HG02943 (cell line): ENCODE measurements around the gene CRYBG1.

Source experiments
- ATAC-seq: cut with Tn5 transposase; IDR thresholded peaks from one replicate; pipeline ENCODE4 v1.9.1; 2021; ENCODE audit warnings: mild to moderate bottlenecking, low read depth, moderate library complexity; ENCODE audit not compliant: unreplicated experiment

The CRYBG1 gene

DNA sequence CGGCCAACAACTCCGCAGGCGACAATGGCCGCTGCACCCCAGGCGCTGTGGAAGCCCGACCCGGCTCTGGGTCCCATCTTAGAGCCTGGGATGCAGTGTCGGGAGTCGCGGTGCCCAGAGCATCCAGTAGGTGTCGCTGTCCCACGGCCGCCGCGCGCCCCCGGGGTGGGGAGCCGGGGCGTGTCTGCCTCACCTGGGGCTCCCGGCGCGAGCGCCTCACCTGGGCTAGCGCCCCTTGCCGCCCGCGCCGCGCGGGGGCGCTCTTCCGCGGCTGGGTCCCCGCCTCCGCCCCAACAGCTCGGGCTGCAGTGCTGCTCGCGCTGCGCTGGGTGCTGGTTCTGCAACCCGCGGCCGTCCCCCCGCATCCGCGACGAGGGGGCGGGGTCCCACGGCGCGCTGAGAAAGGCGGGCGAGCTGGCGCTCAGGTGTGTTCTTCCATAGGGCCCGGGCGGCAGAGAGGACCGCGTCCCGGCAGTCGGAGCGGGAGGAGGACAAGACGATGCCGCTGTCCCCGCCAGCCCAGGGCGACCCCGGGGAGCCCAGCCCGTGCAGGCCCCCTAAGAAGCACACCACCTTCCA lies at the start of gene CRYBG1:
TSS of gene CRYBG1 (plus strand) at position 308 of the 579 bp plus-strand sequence. CDS start at position 500, 192 bp downstream.
- no peak for ATAC-seq

GRCh38 chr6:106315765-106316374 lies 44.6 kb upstream of the CRYBG1 start:
- no peak for ATAC-seq

- no peak for ATAC-seq
Measured at GRCh38 chr6:106316375-106316766, 44.1 kb upstream of the CRYBG1 start.

GRCh38 chr6:106318061-106318460 lies 42.5 kb upstream of the CRYBG1 start:
- no peak for ATAC-seq

DNA sequence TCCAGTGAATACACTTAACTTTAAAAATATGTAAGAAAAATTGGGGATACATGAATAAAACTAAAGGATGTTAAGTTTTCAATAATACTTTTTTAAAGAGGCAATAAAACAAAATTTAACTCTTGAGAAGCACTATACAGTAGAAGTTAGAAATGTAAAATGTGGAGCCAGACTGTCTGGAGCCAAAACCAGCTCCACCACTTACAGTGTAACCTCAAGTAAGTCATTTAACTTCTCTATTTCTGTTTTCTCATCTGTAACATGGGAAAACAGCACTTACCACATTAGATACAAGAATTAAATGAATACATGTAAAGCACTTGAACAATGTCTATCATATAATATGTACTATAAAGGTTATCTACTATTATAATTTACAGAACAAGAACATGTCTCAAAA lies 41.7 kb upstream of the CRYBG1 start:
- no peak for ATAC-seq

- no peak for ATAC-seq
Measured at GRCh38 chr6:106321940-106322339, 38.6 kb upstream of the CRYBG1 start.

DNA sequence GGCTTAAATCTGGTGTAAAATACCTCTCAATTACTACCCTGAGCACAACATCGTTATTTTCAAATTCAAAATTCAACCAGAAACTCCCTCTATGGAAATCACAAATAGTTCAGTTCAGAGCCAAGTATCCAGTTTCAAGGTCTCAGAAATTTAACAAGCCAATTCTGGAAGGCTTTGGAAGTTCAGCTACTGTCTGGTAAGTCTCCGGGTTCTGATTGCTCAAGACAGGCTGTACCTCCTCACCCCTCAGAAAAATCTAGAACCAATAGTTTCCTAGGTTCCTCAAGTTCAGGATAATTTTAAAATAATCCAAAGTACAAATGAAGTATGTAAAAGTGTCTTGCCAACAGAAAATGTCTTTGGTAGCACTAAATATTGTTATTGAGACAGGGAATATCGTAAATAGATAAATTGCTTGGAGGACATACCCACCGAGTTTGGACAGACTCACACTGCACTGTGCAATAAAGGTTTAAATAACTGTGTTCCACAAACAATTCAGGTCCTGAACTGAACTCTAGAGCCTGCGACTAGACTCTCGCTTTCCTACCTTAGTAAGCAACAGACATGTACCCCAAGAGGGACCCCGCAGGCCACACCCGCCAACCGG lies 35.7 kb upstream of the CRYBG1 start:
- no peak for ATAC-seq

DNA sequence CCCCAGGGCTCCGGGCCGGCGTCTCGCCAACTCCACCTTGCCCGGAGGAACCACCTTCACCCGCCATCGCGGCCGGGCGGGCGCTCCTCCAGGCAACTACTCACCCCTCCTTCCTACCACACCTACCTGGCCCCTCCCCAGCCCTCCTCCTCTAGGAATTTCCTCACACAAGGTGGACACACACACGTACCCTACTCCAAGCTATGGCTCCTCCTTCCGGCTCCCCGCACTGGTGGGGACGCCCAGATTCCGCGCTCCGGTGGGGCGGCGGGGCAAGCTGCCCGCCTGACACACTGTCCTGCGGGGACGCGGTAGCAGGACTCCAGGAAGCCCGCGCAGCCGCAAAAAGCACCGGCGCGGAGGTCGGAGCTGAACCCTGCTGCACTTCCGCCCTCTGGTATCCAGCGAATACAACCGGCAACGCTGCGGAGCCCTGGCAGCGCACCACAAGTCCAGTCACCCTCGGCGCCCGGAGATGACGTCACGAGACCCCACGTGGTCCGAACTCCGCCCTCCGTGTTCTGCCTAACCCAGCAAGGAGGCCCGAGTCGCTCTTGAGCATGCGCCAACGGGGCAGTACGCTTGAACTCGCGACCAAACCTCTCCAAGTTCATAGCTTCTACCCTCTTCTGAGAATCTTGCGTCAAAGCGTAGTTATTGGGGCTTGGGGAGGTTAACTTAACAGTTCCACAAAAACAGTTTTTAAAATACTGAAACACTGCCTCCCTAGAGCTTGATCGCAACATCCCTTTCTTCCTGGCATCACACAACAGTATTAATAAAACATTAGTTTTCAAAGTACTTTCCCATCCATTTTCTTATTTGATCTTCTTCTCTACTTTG lies 35.0 kb upstream of the CRYBG1 start, which contains the start of gene ATG5:
TSS of gene ATG5 (minus strand) at position 425 of the 843 bp plus-strand sequence. CDS start 9,552 bp downstream, outside the sequence.
- peak; percentile 96 for ATAC-seq

DNA sequence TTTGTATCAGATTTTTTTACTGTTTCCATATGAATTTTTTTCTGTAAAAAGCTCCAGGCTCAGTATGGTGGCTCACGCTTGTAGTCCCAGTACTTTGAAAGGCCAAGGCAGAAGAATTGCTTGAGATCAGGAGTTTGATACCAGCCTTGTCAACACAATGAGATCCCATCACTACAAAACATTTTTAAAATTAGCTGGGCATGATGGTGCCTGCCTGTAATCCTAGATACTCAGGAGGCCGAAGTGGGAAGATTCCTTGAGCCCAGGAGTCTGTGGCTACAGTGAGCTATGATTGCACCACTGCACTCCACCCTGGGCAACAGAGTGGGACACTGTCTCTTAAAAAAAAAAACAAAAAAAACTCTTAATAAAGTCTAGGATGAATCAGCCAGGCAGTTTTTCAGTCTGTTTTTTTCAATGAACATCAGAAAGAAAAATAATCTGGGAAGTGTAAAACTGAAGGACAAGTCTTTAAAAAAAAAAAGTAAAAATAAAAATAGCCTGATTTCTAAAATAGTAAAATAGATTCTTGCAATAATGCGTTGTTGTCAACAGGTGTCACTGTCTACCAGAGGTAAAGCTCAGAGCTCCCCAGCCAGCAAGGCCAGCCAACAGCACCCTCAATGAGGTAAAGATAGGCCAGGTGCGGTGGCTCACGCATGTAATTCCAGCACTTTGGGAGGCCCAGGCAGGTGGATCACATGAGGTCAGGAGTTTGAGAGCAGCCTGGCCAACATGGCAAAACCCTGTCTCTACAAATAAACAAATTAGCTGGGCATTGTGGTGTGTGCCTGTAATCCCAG lies 25.7 kb upstream of the CRYBG1 start:
- ATAC-seq, result no peak

DNA sequence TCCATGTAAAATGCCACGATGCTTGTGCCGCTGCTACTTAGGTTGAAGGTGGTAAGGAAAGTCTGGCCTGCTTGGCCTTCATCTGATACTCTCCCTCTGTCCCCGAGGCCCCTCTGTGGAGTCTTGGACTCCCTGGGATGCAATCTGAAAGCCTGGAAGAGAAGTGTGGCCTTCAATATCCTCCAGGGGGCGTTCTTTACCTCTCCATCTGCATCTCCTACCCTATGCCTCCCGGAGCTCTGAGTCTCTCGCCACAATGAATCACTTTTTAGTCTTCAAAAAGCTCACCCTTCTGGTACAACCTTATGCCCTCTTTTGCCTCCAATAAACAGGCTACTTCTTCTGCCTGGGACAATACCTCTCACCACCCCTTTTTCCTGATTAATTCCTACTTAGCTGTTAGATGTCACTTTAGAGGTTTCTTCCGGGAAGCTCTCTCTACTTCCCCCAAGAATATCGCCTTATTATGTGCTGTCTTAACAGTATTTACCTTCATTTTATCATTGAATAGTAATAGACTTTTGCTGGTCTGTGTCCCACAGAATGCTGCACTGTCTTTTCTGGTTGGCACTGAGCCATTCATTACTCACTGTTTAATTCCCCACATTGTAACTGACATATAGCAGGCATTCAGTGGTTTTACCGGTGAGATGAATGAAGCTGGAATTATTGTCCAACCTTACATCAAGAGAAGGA lies 21.0 kb upstream of the CRYBG1 start:
- no peak for ATAC-seq

DNA sequence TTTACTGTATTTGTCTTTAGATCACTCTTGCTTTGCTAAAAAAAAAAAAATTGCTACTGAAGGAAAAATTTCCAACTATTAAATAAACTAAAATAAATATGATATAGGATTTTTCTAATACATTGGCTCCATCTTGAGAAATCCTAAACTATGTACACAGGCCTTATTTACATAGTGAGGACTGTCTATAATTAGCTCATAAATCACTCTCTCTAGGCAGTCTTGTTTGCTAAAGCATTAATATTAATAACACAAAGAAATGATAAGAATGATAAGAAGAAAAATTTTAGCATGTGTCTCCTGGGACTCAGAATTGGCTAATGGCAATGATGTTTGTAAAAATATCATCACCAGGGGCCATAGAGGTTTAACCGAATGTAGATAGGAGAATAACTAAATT lies 13.3 kb upstream of the CRYBG1 start:
- no peak for ATAC-seq

- no peak for ATAC-seq
Measured at GRCh38 chr6:106356378-106356777, 4.1 kb upstream of the CRYBG1 start.

GRCh38 chr6:106359959-106360409 lies 533 bp upstream of the CRYBG1 start:
- no peak for ATAC-seq

GRCh38 chr6:106360989-106361430 lies 493 bp downstream of the CRYBG1 start:
- ATAC-seq, result no peak

DNA sequence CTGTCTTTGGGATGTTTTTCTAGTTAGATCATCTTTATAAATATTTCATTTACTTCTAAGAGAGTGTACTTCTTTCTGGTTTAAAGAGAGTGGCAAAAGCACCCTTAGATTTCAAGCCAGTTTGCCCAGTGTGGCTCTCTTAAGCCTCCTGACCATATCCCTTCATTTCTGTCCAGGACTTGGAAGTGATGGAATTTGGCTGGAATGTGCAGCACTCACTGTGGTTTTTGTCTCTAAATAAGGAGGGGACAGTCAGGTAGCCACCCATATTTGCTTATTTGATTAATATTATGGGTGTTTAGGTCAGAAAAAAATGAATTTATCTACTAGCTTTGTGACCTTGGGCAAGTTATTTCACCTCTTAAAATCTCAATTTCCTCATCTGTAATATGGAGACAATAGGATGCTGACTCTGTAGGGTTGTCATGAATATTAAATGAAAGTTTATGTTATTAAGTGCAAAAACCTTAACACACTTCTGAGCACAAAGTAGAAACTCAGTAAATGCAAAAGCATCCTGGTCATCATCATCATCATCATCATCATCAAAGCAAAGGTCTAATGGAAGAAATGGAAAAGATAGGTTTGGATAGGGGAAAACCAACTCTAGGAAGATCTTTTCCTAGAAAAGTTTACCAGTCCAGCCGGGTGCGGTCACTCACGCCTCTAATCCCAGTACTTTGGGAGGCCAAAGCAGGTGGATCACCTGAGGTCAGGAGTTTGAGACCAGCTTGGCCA lies 3.1 kb downstream of the CRYBG1 start:
- no peak for ATAC-seq

GRCh38 chr6:106369739-106370138 lies 9.2 kb downstream of the CRYBG1 start:
- no peak for ATAC-seq

- no peak for ATAC-seq
Measured at GRCh38 chr6:106370639-106371038, 10.1 kb downstream of the CRYBG1 start.

DNA sequence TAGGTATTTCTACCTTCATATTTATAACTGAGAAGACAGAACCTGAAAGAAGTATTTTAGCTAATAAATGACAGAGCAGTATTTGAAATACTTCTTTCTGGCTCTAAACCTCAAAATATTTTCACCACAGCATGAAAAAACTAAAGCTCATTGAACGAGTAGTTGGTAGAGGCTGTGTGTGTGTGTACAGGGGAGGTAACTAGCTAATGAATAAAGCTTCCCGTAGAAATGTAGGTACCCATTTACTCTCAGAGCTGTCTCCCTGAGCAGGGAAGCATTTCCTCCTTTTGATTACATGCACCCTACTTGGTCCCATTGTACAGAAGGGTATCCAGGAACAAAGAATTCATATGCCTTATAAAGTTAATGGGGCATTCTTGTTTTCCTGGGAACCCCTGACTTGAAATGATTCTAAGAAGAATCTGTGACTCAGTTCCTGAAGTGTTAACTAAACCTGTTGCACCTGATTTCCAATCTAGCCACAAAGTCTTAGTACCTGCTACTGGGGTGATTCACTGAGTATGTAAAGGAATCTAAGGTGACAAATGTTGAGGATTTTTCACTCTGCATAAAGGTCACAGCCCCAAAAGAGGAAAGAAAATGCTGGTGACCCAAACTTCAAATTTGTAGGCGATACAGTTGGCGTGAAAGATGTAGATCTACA lies 12.5 kb downstream of the CRYBG1 start:
- no peak for ATAC-seq
